HepG2 (cell line): ENCODE data around the gene NUB1. TPM values are rescaled to one million over a fixed set of nuclear protein-coding genes. Genes with fewer than 3 reads are reported as not detected.

Source experiments
- ATAC-seq: fragments of 200-7000 bp; cut with Tn5 transposase; 3 replicates; pipeline ENCODE4 v1.9.1; 2020; ENCODE audit warnings: mild to moderate bottlenecking, moderate library complexity
- BruUV-seq: library from RNA; stranded (reverse); fragments of 400-500 nt; replicated peaks from 2 replicates; lab custom pipeline; 2021; lab: Mats Ljungman, UMichigan
- CTCF ChIA-PET: fragments of 300-600 bp; formaldehyde crosslinking; extraction: SDS; loops from one replicate; lab custom pipeline; 2021; ENCODE audit warnings: low total read pairs, inconsistent platforms, low intra/inter-chr PET ratio; lab: Yijun Ruan, JAX
- POLR2A ChIA-PET: fragments of 350-600 bp; sonication (Branson Sonifier 250); formaldehyde crosslinking; loops from one replicate; lab custom pipeline; 2020; ENCODE audit warnings: antibody characterized with exemption, inconsistent platforms; lab: Yijun Ruan, JAX
- DNase-seq: peaks from one replicate; pipeline ENCODE4 v3.0.0-alpha.2; 2015; ENCODE audit warnings: low spot score
- FAIRE-seq: peaks from 3 replicates; lab custom pipeline; 2011; peaks lifted over from hg19 to GRCh38; lab: Jason Lieb, UNC
- H2AFZ ChIP-seq: one replicate; pipeline ENCODE4 v1.6.1; 2011; ENCODE audit warnings: low read length, inconsistent platforms
- H3K27ac ChIP-seq: fragments of 300-600 bp; 3 replicates; pipeline ENCODE4 v1.8.0; 2011; ENCODE audit warnings: mixed run types, mild to moderate bottlenecking, mixed read lengths, low read length, inconsistent platforms; ENCODE audit not compliant: insufficient read depth; ENCODE audit errors: extremely low read length
- H3K27me3 ChIP-seq, 2 experiments: fragments of 200-600 bp in 1 of 2; 2 replicates in 1 of 2; 3 replicates in 1 of 2; pipeline versions ENCODE4 v1.6.0 to v1.8.0; 2011; ENCODE audit warnings: low read length in 2 of 2, mild to moderate bottlenecking in 2 of 2, moderate library complexity in 2 of 2, inconsistent platforms in 1 of 2; ENCODE audit not compliant: insufficient read depth in 2 of 2, control insufficient read depth in 1 of 2
- H3K36me3 ChIP-seq, 2 experiments: fragments of 200-600 bp in 1 of 2; replicated peaks in 1 of 2; 2 replicates in 1 of 2; 3 replicates in 1 of 2; pipeline versions ENCODE4 v1.5.1 to v1.8.0; 2011; ENCODE audit warnings: low read length in 2 of 2, inconsistent platforms in 1 of 2; ENCODE audit not compliant: insufficient read depth in 2 of 2, control insufficient read depth in 1 of 2
- H3K4me1 ChIP-seq: 2 replicates; pipeline ENCODE4 v1.5.1; 2012; ENCODE audit warnings: low read length, inconsistent platforms; ENCODE audit not compliant: insufficient read depth
- H3K4me2 ChIP-seq: 2 replicates; pipeline ENCODE4 v1.6.0; 2011; ENCODE audit warnings: low read depth, low read length, inconsistent platforms
- H3K4me3 ChIP-seq, 3 experiments: fragments of 200-600 bp in 1 of 3; sonication (generic), shearing (Covaris generic) in 1 of 3; replicated peaks in 1 of 3; 2 replicates each; pipeline ENCODE4 v1.5.1; 2011 to 2016; ENCODE audit warnings: low read length in 3 of 3, inconsistent platforms in 2 of 3, low read depth in 2 of 3, mild to moderate bottlenecking in 2 of 3, control low read depth in 1 of 3, mixed read lengths in 1 of 3; ENCODE audit not compliant: insufficient read depth in 1 of 3
- H3K79me2 ChIP-seq: one replicate; pipeline ENCODE4 v1.6.1; 2011; ENCODE audit warnings: low read length, inconsistent platforms; ENCODE audit not compliant: insufficient read depth
- H3K9ac ChIP-seq: 2 replicates; pipeline ENCODE4 v1.6.0; 2011; ENCODE audit warnings: mild to moderate bottlenecking, low read depth, low read length, inconsistent platforms; ENCODE audit not compliant: insufficient read depth
- H3K9me3 ChIP-seq: 2 replicates; pipeline ENCODE4 v1.5.1; 2012; ENCODE audit warnings: mild to moderate bottlenecking, low read length
- H4K20me1 ChIP-seq: 2 replicates; pipeline ENCODE4 v1.6.0; 2011; ENCODE audit warnings: inconsistent platforms, mild to moderate bottlenecking, low read length, moderate library complexity; ENCODE audit not compliant: insufficient read depth
- ZKSCAN8 ChIP-seq: IDR thresholded peaks from 2 replicates; pipeline ENCODE4 v1.6.1; 2016; ENCODE audit warnings: borderline replicate concordance, missing genetic modification reagents, missing compliant biosample characterization
- WGBS: methylation state at CpG from one replicate; pipeline ENCODE4 v1.1.6; 2017; ENCODE audit warnings: low lambda C conversion rate; 5-methylcytosine and 5-hydroxymethylcytosine counted together
- in situ Hi-C: cut with HindIII; loops from 2 replicates; pipeline ENCODE4 v1.10.0; 2017; ENCODE audit warnings: low pct_unique_long_range_greater_than_20kb; ENCODE audit not compliant: extremely low pct_ligation_motif_present
- intact Hi-C: fragments of 100-400 bp; cut with micrococcal nuclease; formaldehyde crosslinking; loops from one replicate; pipeline ENCODE4 v1.10.0; 2022; ENCODE audit not compliant: unreplicated experiment
- polyA plus RNA-seq, 8 experiments: library from polyadenylated mRNA; depleted of rRNA in 3 of 8; stranded (reverse) in 7 of 8; unstranded in 1 of 8; fragments of >200 nt; fragmentation: Illumina TruSeq in 4 of 8; extraction: Trizol in 4 of 8; gene quantifications; 2 replicates each; pipeline versions ENCODE4 v1.2.1 to v1.2.3, GENCODE V29; 2011 to 2016; ENCODE audit warnings: low read depth in 4 of 8, missing spikeins in 1 of 8, mixed read lengths in 1 of 8; ENCODE audit not compliant: insufficient read depth in 1 of 8
- total RNA-seq, 5 experiments: library from RNA; depleted of rRNA; stranded (reverse); fragments of >200 nt; fragmentation: Illumina TruSeq; extraction: Trizol; gene quantifications; 2 replicates each; pipeline ENCODE4 v1.2.3, GENCODE V29; 2016; ENCODE audit warnings: low read depth in 1 of 5
- TF ChIP-seq, protein P1 (sequence below): IDR thresholded peaks from 2 replicates; pipeline ENCODE4 v1.6.1; 2016

The NUB1 gene
- total and polyA plus RNA-seq, 2 of the 13 experiments (the other 11 are each of a cell fraction or from before 2014, with no cell fraction given): 27.1 to 37.0 TPM

DNA sequence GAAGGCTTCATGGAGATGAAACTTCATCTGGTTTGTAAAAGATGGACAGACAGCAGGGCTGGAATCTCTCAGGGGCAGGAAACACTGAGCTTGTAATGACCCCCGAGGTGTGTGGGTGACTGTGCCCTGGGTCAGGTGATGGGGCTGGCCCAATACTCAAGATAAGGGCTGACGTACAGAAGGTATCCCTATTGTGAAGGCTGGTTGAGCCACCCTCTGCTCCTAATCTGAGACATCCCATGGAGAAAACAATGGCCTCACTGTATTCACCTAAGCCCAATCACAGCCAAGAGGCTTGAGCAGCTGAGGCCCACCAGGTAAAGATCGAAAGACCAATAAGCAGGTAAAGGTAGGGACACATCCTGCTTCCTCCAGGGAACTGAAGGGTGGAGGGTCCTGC lies 34.8 kb upstream of the NUB1 start:
- Histone ChIP-seq H3K27ac (no peak overlapping the region), H2AFZ (no peak overlapping the region), H3K4me2 (no peak overlapping the region), H3K4me3 (no peak overlapping the region), H3K4me1 (no peaks in the 10 kb centered on the region), H3K9ac (no peak overlapping the region), H3K36me3 (no peaks in the 10 kb centered on the region), H4K20me1 (no peaks in the 10 kb centered on the region), H3K79me2 (no peaks in the 10 kb centered on the region), H3K9me3 (peaks cover 4% of the 10 kb centered on the region), H3K27me3 (peaks cover 3 to 58% of the 10 kb centered on the region in 2 experiments; a peak in 3 of 5 replicates)
- no peak for TF ChIP-seq ZKSCAN8 (CRISPR knock-in tag)
- no peak for ATAC-seq
- no peak for FAIRE-seq
- CTCF ChIA-PET: no interaction called here
- 10% methylated on average over 3 of the region's 3 CpGs for WGBS
- in situ Hi-C loops (loop anchor here (10.0 kb wide), 2 partner anchors 112 to 182 kb away; no protein-coding TSS in a partner anchor), intact Hi-C loops (loop anchor here (10.0 kb wide), 2 partner anchors 132 to 172 kb away; no protein-coding TSS in a partner anchor)
- DNase-seq: no peak
- BruUV-seq: no TSS peak
- POLR2A ChIA-PET: no interaction called here

DNA sequence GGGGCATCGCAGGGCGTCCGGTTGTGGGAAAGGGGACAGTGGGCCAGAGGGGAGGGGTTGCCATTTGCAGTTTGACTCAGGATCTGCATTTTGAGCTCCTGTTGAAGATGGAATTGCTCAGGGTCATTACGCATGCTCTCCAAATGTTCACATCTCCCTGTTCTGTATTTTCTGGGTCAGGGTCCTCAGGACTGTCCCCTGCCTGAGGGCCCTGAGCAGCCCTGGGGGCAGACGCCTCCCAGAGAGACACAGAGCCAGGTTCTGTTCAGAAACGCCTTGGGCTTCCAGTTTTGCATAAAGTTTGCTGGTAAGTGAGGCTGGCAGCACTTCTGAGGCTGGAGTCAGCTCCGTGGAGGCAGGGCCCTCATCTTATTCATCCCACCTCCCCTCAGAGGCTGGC lies 34.1 kb upstream of the NUB1 start:
- no peak overlapping the region for H3K9ac ChIP-seq
- POLR2A ChIA-PET: no interaction called here
- H3K4me3 ChIP-seq: no peak overlapping the region
- H3K79me2 ChIP-seq: no peaks in the 10 kb centered on the region
- no peaks in the 10 kb centered on the region for H3K36me3 ChIP-seq
- no peak overlapping the region for H3K4me2 ChIP-seq
- 91% methylated on average over 4 of the region's 7 CpGs for WGBS
- CTCF ChIA-PET: no interaction called here
- TF ChIP-seq, protein P1, sequence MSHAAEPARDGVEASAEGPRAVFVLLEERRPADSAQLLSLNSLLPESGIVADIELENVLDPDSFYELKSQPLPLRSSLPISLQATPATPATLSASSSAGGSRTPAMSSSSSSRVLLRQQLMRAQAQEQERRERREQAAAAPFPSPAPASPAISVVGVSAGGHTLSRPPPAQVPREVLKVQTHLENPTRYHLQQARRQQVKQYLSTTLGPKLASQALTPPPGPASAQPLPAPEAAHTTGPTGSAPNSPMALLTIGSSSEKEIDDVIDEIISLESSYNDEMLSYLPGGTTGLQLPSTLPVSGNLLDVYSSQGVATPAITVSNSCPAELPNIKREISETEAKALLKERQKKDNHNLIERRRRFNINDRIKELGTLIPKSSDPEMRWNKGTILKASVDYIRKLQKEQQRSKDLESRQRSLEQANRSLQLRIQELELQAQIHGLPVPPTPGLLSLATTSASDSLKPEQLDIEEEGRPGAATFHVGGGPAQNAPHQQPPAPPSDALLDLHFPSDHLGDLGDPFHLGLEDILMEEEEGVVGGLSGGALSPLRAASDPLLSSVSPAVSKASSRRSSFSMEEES: no peak
- H3K4me1 ChIP-seq: no peaks in the 10 kb centered on the region
- no peak overlapping the region for H2AFZ ChIP-seq
- intact Hi-C loops: loop anchor here (10.0 kb wide), 2 partner anchors 133 to 173 kb away; no protein-coding TSS in a partner anchor
- in situ Hi-C loops: loop anchor here (10.0 kb wide), 2 partner anchors 113 to 183 kb away; no protein-coding TSS in a partner anchor
- ATAC-seq (no peak), DNase-seq (no peak), FAIRE-seq (no peak)
- H3K9me3 ChIP-seq: peaks cover 4% of the 10 kb centered on the region
- no peak overlapping the region for H3K27ac ChIP-seq
- peaks cover 3 to 52% of the 10 kb centered on the region in 2 experiments; a peak in 3 of 5 replicates for H3K27me3 ChIP-seq
- H4K20me1 ChIP-seq: no peaks in the 10 kb centered on the region
- BruUV-seq: no TSS peak
